ENCODE results near the gene NEDD4L. TPM values are rescaled to one million over a fixed set of nuclear protein-coding genes. Genes with fewer than 3 reads are reported as not detected.

NEDD4L gene
- total RNA-seq, 1 experiment from 2014 or later, result 42.9 TPM

DNA sequence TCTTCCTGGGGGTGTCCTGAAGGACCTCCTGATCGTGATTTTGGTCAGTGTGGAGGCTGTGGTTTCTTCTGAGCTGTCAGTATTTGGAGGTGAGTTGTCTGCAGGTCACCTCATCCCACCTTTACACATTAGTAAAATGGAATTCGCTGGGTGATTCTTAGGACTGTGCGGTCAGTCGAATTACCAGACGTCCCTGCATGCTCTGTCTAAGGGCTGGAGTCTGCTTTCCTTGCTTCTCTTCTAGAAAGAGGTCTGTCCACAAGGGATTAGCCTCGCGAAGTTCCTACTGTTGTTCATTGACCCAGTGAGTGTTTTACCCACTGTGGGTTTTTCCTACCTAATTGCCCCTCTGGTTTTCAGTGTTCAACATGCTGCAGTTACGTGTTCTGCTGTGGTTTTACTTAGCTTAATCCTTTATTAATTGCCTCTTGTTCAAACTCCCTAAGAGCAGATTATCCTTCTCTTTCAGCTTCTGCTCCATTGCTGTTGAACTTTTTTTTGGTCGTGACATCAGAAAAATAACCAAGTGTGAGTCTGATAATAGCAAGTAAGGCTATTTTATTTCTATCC lies 183.4 kb downstream of the NEDD4L start:
- CTCF ChIA-PET, result interaction anchor here (0.5 kb wide), 1 partner anchor 33 kb away, joined by 3 read pairs; no protein-coding TSS in a partner anchor
- no peak overlapping the region for H3K4me3 ChIP-seq (ENCODE audit: low read depth in 2 of 2, low read length in 2 of 2)
- BruUV-seq (replicated peaks), result no TSS peak
- no peak for DNase-seq (ENCODE audit: low read depth, low spot score)
- H3K36me3 ChIP-seq (ENCODE audit: control insufficient read depth, insufficient read depth, low read length), result no peaks in the 10 kb centered on the region
- POLR2A ChIA-PET, result no interaction called here
- peaks cover 62% of the 10 kb centered on the region for H3K4me1 ChIP-seq (ENCODE audit: control insufficient read depth, insufficient read depth, low read length)
- TF ChIP-seq, protein P1, sequence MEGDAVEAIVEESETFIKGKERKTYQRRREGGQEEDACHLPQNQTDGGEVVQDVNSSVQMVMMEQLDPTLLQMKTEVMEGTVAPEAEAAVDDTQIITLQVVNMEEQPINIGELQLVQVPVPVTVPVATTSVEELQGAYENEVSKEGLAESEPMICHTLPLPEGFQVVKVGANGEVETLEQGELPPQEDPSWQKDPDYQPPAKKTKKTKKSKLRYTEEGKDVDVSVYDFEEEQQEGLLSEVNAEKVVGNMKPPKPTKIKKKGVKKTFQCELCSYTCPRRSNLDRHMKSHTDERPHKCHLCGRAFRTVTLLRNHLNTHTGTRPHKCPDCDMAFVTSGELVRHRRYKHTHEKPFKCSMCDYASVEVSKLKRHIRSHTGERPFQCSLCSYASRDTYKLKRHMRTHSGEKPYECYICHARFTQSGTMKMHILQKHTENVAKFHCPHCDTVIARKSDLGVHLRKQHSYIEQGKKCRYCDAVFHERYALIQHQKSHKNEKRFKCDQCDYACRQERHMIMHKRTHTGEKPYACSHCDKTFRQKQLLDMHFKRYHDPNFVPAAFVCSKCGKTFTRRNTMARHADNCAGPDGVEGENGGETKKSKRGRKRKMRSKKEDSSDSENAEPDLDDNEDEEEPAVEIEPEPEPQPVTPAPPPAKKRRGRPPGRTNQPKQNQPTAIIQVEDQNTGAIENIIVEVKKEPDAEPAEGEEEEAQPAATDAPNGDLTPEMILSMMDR (IDR thresholded peaks at IDR 0.05), result no peak
- H3K27ac ChIP-seq (ENCODE audit: low read length), result no peak overlapping the region
- intact Hi-C loops (cut with micrococcal nuclease; ENCODE audit: unreplicated experiment) (no loop called here), in situ Hi-C loops (cut with HindIII; ENCODE audit: low pct_unique_long_range_greater_than_20kb, low sequenced_read_pairs) (no loop called here)
- ATAC-seq, result no peak
- no peaks in the 10 kb centered on the region for H3K9me3 ChIP-seq (ENCODE audit: control insufficient read depth, insufficient read depth, low read depth, low read length)
- no peaks in the 10 kb centered on the region for H3K27me3 ChIP-seq (ENCODE audit: control insufficient read depth, insufficient read depth, low read length)

DNA sequence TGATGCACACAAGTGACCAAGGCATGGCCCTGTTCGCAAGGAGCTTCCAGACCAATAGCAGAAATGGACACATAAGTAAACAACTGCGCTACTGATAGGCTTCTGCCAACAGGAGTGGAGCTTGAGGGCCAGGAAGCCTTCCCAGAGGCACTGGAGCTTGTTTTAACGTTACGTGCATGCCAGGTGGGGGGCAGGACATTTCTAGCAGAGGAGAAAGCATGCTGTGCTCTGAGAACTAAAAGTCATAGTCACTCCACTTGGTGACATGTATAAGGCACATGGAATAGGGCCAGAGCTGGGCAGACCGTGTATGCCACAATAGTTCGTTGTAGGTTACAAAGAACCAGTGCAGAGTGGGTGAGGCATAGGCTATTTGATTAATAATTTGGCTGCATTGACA lies 184.2 kb downstream of the NEDD4L start:
- Histone ChIP-seq H3K27ac (ENCODE audit: low read length) (no peak overlapping the region), H3K4me3 (ENCODE audit: low read depth in 2 of 2, low read length in 2 of 2) (no peak overlapping the region), H3K27me3 (ENCODE audit: control insufficient read depth, insufficient read depth, low read length) (no peaks in the 10 kb centered on the region), H3K4me1 (ENCODE audit: control insufficient read depth, insufficient read depth, low read length) (peaks cover 63% of the 10 kb centered on the region), H3K36me3 (ENCODE audit: control insufficient read depth, insufficient read depth, low read length) (no peaks in the 10 kb centered on the region), H3K9me3 (ENCODE audit: control insufficient read depth, insufficient read depth, low read depth, low read length) (no peaks in the 10 kb centered on the region)
- POLR2A ChIA-PET, result interaction anchor here (0.6 kb wide), 1 partner anchor 71 kb away, joined by 3 read pairs; no protein-coding TSS in a partner anchor
- intact Hi-C loops (cut with micrococcal nuclease; ENCODE audit: unreplicated experiment) (no loop called here), in situ Hi-C loops (cut with HindIII; ENCODE audit: low pct_unique_long_range_greater_than_20kb, low sequenced_read_pairs) (no loop called here)
- DNase-seq (ENCODE audit: low read depth, low spot score), result no peak
- no peak for ATAC-seq
- CTCF ChIA-PET, result no interaction called here
- BruUV-seq (replicated peaks), result no TSS peak
- TF ChIP-seq, protein P1 (IDR thresholded peaks at IDR 0.05), result no peak

DNA sequence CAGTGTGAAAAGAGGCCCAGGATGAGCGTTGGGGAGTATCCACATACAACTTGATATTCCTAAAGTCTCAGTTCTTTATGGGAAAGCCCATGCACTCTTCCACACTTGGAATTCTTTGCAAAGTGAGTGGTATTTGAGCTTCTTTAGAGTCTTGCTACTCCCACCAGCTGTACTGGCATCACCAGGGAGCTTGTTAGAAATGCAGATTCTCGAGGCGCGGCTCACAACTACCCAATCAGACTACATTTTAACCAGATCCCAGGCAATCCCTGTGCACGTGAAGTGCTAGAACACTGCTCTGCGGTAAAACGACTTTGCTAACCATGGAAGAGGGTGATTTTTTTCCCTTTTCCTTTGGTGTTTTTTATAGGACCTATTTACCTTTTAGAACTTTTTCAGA lies 184.7 kb downstream of the NEDD4L start:
- POLR2A ChIA-PET, result no interaction called here
- H3K27me3 ChIP-seq (ENCODE audit: control insufficient read depth, insufficient read depth, low read length), result no peaks in the 10 kb centered on the region
- ATAC-seq, result no peak
- DNase-seq (ENCODE audit: low read depth, low spot score), result no peak
- H3K36me3 ChIP-seq (ENCODE audit: control insufficient read depth, insufficient read depth, low read length), result no peaks in the 10 kb centered on the region
- H3K27ac ChIP-seq (ENCODE audit: low read length), result no peak overlapping the region
- in situ Hi-C loops (cut with HindIII; ENCODE audit: low pct_unique_long_range_greater_than_20kb, low sequenced_read_pairs), result no loop called here
- no peaks in the 10 kb centered on the region for H3K9me3 ChIP-seq (ENCODE audit: control insufficient read depth, insufficient read depth, low read depth, low read length)
- peaks cover 63% of the 10 kb centered on the region for H3K4me1 ChIP-seq (ENCODE audit: control insufficient read depth, insufficient read depth, low read length)
- CTCF ChIA-PET, result no interaction called here
- H3K4me3 ChIP-seq (ENCODE audit: low read depth in 2 of 2, low read length in 2 of 2), result no peak overlapping the region
- BruUV-seq (replicated peaks), result no TSS peak
- TF ChIP-seq TCF7L2 (IDR thresholded peaks at IDR 0.05; ENCODE audit: low read depth, low read length), result no peak
- no peak for TF ChIP-seq SIN3A (IDR thresholded peaks at IDR 0.05; ENCODE audit: borderline replicate concordance, insufficient read depth, low read depth, low read length)
- TF ChIP-seq REST (IDR thresholded peaks at IDR 0.05; ENCODE audit: insufficient read depth in 1 of 2, low read depth in 2 of 2, low read length in 1 of 2), result no peak
- TF ChIP-seq, protein P1 (IDR thresholded peaks at IDR 0.05), result no peak
- TF ChIP-seq POLR2AphosphoS5 (IDR thresholded peaks at IDR 0.05; ENCODE audit: low read depth, low read length), result no peak
- intact Hi-C loops (cut with micrococcal nuclease; ENCODE audit: unreplicated experiment), result no loop called here
